22Rv1 (cell line): Measurements from ENCODE around the gene GBA2.

ENCODE experiments used
- H3K27ac ChIP-seq: fragments of 450-650 bp; 2 replicates; pipeline ENCODE4 v1.5.1; 2017
- CTCF ChIP-seq: fragments of 450-650 bp; IDR thresholded peaks from 2 replicates; pipeline ENCODE4 v1.5.1; 2017; ENCODE audit warnings: mild to moderate bottlenecking
- ZFX ChIP-seq: fragments of 450-650 bp; IDR thresholded peaks from 2 replicates; pipeline ENCODE4 v1.6.1; 2017; ENCODE audit warnings: antibody characterized with exemption, borderline replicate concordance

Gene GBA2

GRCh38 chr9:35766997-35767396 is 18.0 kb upstream of the GBA2 start:
- TF ChIP-seq ZFX: no peak
- no peak for TF ChIP-seq CTCF
- H3K27ac ChIP-seq: no peak overlapping the region

DNA sequence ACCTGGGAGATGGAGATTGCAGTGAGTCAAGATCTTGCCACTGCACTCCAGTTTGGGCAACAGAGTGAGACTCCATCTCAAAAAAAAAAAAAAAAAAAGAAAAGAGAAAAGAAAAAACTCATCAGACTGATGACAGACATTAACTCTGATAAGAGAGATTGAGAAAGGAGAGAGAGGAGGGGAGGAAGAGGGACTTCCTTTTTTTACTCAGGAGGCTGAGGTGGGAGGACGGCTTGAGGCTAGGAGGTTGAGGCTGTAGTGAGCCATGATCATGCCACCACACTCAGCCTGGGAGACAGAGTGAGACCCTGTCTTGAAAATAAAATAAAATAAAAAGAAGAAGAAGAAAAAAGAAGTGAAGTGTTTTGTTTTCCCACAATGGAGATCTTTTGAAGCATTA is 14.8 kb upstream of the GBA2 start:
- no peak overlapping the region for H3K27ac ChIP-seq
- TF ChIP-seq CTCF: no peak
- no peak for TF ChIP-seq ZFX

GRCh38 chr9:35763181-35763580 is 14.2 kb upstream of the GBA2 start:
- H3K27ac ChIP-seq: no peak overlapping the region
- no peak for TF ChIP-seq CTCF

- TF ChIP-seq ZFX: no peak
- TF ChIP-seq CTCF: no peak
Measured at GRCh38 chr9:35760651-35761050, 11.6 kb upstream of the GBA2 start.

GRCh38 chr9:35759795-35760194 is 10.8 kb upstream of the GBA2 start:
- TF ChIP-seq CTCF (no peak), ZFX (no peak)
- H3K27ac ChIP-seq: no peak overlapping the region

More at GRCh38 chr9:35760651-35761050, 11.6 kb upstream of the GBA2 start:
- no peak overlapping the region for H3K27ac ChIP-seq

GRCh38 chr9:35758475-35759050 is 9.5 kb upstream of the GBA2 start:
- H3K27ac ChIP-seq: no peak overlapping the region
- TF ChIP-seq ZFX (no peak), CTCF (no peak)

GRCh38 chr9:35757892-35758275 is 8.9 kb upstream of the GBA2 start:
- TF ChIP-seq ZFX: no peak
- TF ChIP-seq CTCF: no peak
- no peak overlapping the region for H3K27ac ChIP-seq
